Activated T-cell treated with anti-CD3 and anti-CD28 coated beads for 48 hours (primary cell): ENCODE data around the gene ULBP2.
"Not testable (repeated sequence)": the region's sequence is repeated elsewhere in the genome, so short reads cannot be mapped to it uniquely, and the experiment has no call there.

Experiments
- DNase-seq: peaks from one replicate; pipeline ENCODE4 v3.0.0-alpha.2; 2020; ENCODE audit warnings: low read depth

Gene ULBP2

DNA sequence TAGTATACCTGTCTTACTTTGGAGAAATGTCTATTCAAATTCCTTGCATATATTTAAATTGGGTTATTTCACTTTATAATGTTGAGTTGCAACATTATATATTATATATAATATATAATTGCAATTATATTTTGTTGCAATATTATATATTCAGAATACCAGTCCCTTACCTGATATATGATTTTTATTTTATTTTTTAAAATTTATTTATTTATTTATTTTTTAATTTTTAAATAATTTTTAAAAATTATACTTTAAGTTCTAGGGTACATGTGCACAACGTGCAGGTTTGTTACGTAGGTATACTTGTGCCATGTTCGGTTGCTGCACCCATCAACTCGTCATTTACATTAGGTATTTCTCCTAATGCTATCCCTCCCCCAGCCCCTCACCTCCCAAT, 14.8 kb upstream of the ULBP2 start:
- not testable (repeated sequence) for DNase-seq

DNA sequence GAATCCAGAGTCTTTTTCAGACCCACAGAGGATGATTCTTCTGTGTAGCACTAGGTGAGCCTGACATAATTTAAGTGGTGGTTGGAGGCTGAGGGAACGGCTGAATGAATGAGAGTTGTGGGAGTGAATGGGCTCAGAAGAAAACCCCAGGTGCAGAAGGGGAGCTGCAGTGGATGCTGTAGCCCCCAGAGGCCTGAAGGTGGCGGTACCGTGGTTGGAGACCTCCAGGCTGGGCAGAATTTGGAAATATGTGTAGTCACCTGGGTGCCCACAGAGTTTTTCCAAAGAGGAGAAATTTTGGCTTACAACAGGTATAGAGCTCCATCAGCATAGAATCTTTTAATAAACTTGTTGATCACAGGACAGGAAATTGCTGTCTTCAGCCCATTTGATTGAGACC, 12.4 kb upstream of the ULBP2 start:
- no peak for DNase-seq

DNA sequence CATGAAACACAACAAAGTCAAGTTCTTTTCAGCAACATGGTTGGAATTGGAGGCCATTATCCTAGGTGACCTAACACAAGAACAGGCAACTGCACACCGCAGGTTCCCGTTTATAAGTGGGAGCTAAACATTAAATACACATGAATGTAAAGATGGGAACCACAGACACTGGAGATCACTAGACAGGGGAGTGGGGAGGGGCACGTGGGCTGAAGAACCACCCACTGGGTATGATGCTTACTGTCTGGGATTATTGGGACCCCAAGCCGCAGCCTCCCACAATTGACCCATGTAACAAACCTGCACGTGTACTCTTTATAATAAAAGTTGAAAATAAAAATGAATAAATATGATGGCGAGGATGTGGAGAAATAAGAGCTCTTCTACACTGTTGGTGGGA, 10.3 kb upstream of the ULBP2 start:
- no peak for DNase-seq

DNA sequence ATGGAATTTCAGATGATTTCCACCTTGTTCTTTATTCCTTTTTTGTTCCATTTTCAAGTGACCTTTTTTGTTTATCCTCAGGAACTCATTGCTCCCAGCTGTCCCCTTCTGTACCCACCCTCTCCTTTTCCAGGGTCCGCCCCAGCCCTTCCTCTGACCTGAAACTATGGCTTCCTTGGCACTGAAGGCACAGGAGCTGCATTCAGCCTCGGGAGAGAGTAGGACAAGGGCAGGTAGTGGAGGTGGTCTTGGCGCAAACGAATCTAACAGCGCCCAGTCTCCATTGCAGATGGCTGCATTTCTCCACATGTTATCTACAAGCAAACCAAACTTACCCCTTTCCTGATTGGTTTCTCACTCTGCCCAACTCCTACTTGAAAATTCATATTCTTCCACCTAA, 8.8 kb upstream of the ULBP2 start:
- no peak for DNase-seq

DNA sequence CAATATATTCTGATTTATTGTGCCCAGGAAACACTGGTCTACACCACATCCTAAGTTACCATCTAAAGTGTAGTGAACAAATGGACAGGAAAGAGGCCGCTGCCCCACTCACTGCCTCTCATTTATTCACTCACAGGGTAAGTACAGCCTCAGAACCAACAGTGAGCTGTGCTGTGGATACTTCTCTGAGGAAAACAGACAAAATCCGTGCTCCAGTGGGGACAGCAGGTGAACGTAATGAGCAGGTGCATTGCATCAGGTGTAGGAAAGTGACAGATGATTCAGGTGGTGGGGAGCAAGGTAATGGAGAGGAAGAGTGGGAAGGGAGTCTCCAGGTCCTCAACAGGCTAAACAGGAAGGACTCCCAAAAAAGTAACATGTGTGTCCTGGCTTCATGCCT, 8.4 kb upstream of the ULBP2 start:
- DNase-seq, result no peak

DNA sequence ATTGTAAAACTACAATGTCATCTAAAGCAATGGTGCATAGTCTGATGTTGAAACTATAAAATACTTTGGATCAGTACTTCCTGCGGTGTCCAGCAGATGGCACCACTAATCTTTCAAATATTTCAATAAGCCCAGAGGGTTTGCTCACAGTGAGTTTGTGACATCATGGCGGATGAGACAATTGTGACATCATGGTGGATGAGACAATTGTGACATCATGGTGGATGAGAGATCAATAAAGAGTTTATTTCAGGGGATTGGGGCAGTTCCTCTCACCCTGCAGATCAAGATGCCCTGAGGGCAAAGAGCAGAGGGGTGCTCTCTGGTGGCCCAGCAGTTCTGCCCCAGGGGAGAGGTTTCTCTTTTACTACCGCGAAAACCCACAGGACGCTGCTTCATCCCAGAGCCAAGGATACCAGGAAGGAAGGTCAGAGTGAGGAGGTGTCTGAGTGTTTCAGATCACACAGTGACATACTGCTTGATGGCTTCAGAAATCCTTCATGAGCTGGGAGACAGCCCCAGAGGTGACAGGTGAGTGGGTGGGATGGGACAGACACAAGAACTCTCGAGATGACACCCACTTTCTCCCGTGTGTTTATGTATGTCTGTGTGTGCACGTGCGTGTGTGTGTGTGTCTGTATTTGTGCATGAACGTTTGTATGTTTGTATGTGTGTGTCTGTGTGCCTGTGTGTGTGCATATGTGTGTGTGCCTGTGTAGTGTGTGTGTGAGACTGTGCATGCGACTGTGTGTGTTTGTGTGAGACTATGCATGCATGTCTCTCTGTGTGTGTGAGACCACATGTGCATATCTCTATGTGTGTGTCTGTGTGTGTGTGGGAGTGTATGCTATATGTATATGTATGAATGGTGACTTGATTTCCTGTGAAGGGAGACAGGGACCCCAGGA, 7.3 kb upstream of the ULBP2 start:
- no peak for DNase-seq

DNA sequence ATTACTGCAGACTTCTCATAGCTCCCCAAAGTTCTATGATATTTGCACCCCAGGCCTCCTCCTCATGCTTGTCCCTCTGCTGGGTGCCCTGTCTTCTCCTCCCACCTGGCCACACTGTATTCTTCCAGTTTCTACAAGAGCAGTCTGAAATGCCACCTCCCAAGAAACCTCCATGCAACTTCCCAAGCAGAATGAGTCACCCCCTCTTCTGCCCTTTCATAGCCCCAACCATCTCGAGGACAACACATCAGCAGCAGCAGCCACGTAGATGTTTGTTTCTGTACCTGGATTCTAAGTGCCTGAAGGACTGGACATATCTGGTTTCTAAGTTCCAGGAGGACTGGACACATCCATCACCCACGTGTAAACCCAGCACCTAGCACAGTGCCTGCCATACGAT, 6.6 kb upstream of the ULBP2 start:
- no peak for DNase-seq

DNA sequence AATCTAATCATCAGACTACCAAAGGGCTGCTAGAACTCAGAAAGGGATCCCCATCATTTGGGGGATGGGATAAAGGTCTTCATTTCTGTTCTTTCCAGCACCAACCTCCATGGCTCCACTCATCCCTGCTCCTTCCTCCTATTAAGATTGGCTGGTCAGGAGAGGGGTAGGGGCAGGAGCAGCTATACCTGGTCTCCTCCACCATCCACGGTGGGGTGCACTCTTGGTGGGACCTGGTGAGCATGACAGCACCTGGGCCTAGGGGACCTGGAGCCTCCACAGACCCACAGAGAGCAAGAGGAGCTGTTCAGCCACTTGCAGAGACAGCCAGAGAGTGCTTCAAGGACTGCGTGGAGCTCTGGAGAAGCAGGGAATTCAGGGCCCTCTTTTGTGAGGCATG, 6.1 kb upstream of the ULBP2 start:
- no peak for DNase-seq

DNA sequence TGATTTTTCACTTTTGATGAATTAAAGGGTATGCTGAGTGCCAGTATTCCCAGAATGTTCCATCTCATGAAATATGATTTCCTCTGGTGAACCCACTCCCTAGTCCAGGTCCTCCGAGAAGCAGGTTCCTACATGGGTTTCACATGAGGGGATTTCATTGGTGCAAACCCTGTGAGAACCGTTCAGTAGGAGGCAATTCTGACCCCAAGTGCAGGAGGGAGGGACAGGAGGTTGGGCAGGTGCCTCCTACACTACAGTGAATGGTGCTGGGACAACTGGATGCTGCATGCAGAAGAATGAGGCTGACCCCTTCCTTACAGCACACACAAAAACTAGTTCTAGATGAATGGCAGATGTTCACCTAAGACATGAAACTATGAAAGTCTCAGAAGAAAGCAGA, 5.1 kb upstream of the ULBP2 start:
- DNase-seq, result no peak

DNA sequence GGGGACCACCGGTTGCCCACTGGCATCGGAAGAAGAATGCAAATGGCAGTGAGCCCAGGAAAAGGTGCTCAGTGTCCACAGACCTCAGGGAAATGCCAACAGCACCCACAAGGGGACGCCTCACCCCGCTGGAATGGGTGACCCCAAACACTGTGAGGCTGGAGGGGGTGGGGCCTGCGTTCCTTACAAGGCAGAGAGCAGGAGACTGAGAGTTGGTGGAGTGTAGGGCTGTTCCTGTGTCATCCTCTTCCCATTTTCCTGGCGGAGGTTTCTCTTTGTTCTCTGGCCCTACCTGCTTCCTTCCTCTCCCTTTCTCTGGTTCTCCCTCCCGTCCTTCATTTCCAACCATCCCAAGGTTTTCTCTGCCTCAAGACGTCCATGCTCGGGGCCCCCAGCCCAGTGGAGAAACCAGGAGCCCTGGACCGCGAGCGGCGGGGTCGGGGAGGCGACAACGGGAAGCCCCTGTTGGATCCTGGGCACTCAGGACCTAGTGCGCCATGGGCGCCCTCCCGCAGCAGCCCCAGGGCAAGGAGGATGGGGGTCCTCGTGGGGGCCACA, 3.7 kb upstream of the ULBP2 start:
- DNase-seq, result not testable (repeated sequence)

DNA sequence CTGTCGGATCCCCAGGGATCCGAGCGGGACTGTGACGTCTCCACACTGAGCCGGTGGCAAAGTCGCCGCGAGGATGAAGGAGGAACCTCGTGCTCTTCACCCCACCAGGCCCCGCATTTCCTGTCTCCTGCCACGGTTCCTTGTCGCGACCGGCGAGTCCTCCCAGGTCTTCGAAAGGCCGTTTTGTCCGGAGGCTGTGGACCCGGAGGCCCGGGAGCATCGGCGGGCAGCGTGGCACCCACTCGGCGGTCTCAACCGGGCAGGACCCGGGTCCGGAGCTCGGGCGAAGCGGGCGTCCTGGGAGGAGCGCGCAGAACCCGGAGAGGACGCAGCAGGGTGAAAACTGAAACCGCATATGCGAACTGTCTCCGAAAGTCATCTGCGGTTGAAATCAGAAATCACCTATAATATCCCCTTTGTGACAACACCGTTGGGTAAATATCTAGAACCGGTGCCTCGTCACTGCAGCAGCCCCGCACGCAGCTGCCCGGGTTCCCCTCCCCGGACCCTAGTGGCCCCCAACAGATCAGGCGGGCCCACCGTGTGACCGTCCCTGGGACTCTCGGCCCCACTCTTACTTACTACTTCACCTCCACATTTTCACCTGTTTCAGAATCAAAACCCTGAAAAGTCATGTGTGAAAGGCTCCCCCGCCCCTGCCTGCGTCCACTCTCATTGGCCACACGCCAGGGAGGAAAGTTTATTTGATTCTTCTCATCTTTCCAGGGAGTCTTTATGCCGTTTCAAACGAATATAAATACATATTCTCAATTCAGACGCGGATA, 3.1 kb upstream of the ULBP2 start:
- DNase-seq, result no peak

DNA sequence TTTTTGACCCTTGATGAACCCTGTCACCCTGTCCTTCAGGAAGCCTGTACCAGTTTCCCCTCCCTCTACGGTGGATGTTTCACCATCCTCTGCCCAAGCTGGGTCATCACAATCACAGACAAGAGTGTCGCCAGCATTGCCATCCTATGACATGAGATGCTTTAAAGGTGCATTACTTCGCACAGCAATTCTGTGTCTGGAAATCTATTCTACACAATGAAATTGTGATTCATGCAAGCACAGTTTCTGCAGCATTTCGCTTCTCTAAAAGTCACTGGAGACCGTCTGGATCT, 2.5 kb upstream of the ULBP2 start:
- DNase-seq, result no peak

DNA sequence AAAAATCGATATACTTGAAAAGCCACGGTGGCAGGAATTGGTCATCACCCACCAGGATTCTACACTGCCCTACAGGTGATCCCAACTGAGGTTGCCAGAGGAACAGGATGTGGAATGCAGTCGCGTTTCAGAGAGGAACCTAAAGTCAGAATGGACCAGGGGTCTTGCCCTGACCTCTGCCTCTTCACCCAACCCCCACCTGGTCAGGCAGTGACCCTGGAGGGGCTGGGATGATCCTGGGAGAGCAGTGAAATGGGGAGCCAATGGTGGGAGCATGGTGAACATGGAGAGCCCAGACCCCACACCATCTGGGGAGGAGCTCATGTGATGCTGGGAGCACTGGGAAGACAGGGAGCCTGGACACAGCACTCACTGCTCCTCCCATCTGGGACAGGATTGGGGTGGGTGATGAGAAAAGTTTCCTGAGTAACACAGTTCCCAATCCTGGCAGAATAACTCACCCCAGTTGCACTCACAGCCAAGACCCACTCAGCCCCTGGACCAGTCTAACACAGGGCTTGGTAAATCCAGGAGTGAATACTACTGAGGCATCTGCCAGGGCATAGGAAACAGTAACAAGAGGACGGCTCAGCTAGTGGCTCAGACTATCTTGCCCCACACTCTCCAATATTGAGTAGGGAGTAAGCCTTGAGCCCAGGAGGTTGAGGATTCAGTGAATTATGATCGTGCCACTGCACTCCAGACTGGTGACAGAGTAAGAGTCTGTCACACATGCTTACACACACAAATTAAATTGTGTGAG, 1.7 kb upstream of the ULBP2 start:
- no peak for DNase-seq

DNA sequence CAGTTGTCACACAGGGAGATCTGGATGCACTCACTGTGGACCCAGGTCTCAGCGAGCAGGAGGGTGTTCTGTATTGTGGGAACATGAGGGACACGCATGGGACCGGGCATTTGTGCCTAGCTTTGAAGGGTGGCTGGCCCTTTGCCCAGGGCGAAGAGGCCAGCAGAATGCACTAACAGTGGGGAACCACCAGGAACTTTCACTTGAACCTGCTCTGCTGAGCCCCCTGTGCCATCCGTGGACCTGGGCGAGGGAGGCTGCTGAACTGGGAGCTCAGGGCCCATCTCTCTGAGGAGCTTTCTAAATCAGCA, 1.2 kb upstream of the ULBP2 start:
- no peak for DNase-seq

DNA sequence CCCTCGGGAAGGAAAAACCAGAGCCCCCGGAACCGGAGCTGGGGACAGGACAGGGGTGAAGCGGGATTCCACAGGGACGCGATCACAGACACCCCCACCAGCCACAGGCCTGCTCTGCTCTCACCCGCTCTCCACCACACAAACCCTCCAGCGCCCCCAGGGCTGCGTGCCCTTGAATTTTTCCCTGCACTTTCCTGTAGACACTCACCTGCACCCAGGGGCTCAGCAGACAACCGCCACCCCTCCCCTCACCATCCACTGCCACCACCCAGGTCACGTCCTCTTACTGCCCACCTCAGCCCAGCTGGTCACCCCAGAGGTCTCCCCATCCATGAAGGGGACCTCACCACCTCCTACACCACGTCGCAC, 631 bp downstream of the ULBP2 start:
- no peak for DNase-seq

DNA sequence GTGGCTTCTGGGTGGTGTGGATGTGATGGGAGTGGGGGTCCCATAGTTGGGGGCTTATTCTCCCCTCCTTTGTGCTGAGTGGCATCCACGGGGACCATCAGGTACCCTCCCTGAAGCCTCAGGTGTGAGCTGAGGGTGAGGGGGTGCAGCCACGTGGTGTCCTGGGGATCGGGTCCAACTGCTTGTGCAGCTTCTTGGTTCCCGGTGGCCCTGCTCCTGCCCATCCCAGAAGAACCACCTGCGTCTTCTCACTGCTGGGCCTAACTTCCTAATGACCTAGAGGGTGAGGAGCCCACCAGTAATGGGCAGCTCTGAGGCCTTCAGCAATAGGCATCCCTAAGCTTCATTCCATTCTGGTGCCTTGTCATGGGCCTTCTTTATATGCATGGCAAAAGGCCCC, 1.5 kb downstream of the ULBP2 start:
- DNase-seq, result not testable (repeated sequence)

DNA sequence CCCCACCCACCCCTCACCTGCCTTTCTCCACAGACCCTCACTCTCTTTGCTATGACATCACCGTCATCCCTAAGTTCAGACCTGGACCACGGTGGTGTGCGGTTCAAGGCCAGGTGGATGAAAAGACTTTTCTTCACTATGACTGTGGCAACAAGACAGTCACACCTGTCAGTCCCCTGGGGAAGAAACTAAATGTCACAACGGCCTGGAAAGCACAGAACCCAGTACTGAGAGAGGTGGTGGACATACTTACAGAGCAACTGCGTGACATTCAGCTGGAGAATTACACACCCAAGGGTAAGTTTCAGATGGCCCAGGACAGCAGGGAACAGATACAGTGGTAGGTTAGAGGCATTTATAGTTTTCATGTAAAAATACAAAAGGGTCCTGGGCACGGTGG, 3.5 kb downstream of the ULBP2 start:
- not testable (repeated sequence) for DNase-seq

DNA sequence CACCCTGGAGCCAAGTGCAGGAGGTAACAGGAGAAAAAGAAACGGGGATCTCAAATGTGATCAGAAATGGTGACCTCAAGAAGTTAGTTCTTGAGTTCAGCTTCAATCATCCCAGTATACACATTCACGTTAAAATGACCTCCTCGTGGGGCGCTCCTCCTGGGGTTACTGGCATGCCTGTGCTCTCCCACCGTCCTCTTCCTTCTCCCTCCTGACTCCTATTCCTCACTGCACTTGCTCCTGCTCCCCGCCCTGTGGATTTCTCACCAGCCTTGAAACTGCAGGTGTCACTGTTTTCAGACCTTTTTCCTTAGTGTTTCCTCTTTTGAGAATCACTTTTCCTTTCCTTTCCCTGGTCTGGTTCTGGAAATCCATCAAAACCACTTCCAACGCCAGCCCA, 4.8 kb downstream of the ULBP2 start:
- DNase-seq, result not testable (repeated sequence)

DNA sequence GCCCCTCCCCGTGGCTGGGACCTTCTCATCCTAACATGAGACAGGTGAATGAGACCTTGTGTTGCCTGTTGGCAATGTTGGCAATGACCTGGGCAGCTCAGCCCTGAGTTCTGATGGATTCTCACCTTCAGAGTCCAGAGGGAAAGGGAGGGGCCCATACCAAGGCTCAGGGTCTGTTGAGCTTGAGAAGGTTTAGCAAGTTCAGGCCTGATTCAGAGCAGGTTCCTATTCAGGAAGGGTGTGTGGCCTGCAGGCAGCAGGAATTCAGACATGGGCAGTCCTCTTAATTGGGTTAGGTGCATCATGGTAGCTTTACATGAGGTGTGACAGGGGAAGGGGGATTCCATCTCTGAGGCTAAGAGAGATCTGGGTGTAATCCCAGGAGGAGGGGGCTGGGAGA, 5.7 kb downstream of the ULBP2 start:
- not testable (repeated sequence) for DNase-seq

DNA sequence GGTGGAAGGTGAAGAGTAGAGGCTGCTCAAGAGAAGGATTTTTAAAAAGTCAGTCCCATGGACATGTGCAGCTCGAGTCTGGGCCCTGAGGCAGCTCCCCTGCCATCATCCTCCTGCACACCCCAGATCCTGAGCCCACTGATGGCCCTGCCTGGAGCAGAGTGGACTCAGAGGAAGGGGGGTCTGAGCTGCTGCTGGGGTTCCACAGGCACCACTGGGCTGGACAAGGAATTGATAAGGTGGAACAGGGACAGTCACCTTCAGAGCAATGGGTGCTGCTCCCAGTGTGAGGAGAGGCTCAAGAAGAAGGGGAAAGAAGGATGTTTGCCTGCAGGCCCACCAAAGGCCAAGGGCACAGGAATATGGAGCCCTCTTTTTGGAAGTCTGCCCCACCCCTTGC, 6.2 kb downstream of the ULBP2 start:
- no peak for DNase-seq

DNA sequence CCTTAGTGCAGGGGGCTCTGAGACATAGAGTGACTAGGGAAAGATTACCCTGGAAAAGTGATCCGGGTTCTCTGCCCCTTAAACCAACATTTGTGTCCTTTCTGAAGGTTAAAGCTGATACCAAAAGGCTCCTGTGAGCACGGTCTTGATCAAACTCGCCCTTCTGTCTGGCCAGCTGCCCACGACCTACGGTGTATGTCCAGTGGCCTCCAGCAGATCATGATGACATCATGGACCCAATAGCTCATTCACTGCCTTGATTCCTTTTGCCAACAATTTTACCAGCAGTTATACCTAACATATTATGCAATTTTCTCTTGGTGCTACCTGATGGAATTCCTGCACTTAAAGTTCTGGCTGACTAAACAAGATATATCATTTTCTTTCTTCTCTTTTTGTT, 6.8 kb downstream of the ULBP2 start:
- no peak for DNase-seq

DNA sequence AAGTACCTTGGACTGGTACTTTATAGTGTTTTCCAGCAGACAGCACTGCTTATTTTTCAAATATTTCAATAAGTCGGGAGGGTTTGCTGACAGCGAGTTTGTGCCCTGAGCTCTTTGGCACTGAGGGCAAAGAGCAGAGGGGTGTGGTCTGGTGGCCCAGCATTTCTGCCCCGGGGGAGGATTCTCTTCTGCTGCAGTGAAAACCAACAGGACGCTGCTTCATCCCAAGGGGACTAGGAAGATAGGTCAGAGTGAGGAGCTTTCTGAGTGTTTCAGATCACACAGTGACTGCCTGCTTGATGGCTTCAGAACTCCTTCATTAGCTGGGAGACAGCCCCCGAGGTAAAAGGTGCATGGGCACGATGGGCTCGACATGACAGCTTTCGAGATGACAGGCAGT, 8.6 kb downstream of the ULBP2 start:
- DNase-seq, result no peak

DNA sequence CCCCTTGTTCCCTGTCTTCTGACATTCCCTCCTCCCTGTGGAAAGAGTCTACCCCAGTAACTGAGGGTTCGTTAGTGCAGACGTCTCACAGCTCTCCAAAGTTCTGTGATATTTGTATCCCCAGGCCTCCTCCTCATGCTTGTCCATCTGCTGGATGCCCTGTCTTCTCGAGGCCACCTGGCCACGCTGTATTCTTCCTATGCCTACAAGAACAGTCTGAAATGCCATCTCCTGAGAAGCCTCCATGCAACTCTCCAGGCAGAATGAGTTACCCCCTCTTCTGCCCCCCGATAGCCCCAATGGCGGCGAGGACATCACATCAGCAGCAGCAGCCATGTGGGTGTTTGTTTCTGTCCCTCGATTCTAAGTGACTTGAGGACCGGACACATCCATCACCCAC, 9.3 kb downstream of the ULBP2 start:
- DNase-seq, result no peak
